Measurements from ENCODE around the gene HERC4. TPM values are rescaled to one million over a fixed set of nuclear protein-coding genes. Genes with fewer than 3 reads are reported as not detected.
"Not testable (repeated sequence)": the region's sequence is repeated elsewhere in the genome, so short reads cannot be mapped to it uniquely, and the experiment has no call there.

The HERC4 gene
- total RNA-seq, 1 experiment from 2014 or later: 36.5 TPM

DNA sequence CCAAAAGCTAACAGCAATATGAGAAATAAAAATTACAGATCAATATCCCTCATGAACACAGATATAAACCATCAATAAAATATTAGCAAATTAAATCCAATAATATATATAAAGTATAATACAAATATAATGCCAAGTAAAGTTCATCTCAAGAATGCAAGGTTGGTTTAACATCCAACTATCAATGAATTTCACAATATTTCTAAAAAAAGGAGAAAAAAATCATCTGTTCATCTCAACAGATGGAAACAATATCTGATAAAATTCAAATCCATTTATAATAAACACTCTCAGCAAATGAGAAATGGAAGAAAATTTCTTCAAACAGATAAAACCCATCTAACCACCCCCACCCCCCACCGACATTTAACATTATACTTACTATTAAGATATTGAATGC, 103.8 kb downstream of the HERC4 start:
- no peaks in the 10 kb centered on the region for H3K4me1 ChIP-seq (ENCODE audit: control insufficient read depth in 1 of 2, insufficient read depth in 2 of 2, low read length in 2 of 2)
- H3K79me2 ChIP-seq (ENCODE audit: insufficient read depth, low read length): no peaks in the 10 kb centered on the region; the same call in none of the 2 replicates
- no peak overlapping the region for H2AFZ ChIP-seq (ENCODE audit: low read depth, low read length, poor library complexity, severe bottlenecking)
- no peaks in the 10 kb centered on the region for H3K27me3 ChIP-seq (ENCODE audit: insufficient read depth, low read length)
- H3K36me3 ChIP-seq (ENCODE audit: control insufficient read depth in 1 of 2, insufficient read depth in 2 of 2, low read length in 2 of 2): peaks cover 0 to 11% of the 10 kb centered on the region in 2 experiments; a peak in 2 of 4 replicates
- TF ChIP-seq SIN3A (IDR thresholded peaks at IDR 0.05; ENCODE audit: low read depth) (no peak), ZNF274 (IDR thresholded peaks at IDR 0.05; ENCODE audit: low read depth, low read length) (no peak), EZH2phosphoT487 (IDR thresholded peaks at IDR 0.05; ENCODE audit: borderline replicate concordance) (no peak), ZFX (IDR thresholded peaks at IDR 0.05) (no peak), SP1 (IDR thresholded peaks at IDR 0.05; ENCODE audit: low read depth) (no peak), EZH2 (IDR thresholded peaks at IDR 0.05) (no peak)
- TF ChIP-seq, protein P1, sequence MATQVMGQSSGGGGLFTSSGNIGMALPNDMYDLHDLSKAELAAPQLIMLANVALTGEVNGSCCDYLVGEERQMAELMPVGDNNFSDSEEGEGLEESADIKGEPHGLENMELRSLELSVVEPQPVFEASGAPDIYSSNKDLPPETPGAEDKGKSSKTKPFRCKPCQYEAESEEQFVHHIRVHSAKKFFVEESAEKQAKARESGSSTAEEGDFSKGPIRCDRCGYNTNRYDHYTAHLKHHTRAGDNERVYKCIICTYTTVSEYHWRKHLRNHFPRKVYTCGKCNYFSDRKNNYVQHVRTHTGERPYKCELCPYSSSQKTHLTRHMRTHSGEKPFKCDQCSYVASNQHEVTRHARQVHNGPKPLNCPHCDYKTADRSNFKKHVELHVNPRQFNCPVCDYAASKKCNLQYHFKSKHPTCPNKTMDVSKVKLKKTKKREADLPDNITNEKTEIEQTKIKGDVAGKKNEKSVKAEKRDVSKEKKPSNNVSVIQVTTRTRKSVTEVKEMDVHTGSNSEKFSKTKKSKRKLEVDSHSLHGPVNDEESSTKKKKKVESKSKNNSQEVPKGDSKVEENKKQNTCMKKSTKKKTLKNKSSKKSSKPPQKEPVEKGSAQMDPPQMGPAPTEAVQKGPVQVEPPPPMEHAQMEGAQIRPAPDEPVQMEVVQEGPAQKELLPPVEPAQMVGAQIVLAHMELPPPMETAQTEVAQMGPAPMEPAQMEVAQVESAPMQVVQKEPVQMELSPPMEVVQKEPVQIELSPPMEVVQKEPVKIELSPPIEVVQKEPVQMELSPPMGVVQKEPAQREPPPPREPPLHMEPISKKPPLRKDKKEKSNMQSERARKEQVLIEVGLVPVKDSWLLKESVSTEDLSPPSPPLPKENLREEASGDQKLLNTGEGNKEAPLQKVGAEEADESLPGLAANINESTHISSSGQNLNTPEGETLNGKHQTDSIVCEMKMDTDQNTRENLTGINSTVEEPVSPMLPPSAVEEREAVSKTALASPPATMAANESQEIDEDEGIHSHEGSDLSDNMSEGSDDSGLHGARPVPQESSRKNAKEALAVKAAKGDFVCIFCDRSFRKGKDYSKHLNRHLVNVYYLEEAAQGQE (IDR thresholded peaks at IDR 0.05; ENCODE audit: low read depth): no peak
- H4K20me1 ChIP-seq (ENCODE audit: insufficient read depth): no peaks in the 10 kb centered on the region
- RAD21 ChIA-PET (ENCODE audit: low non-redundant PET in 1 of 2, low total read pairs in 2 of 2, uncharacterized antibody in 2 of 2, unreplicated experiment in 2 of 2): no interaction called here
- ATAC-seq (no peak), DNase-seq (ENCODE audit: low read depth, low spot score) (no peak)
- CTCF ChIA-PET: no interaction called here
- POLR2A ChIA-PET: no interaction called here
- no peak overlapping the region for H3K27ac ChIP-seq (ENCODE audit: low read depth, low read length)
- peaks cover 3 to 4% of the 10 kb centered on the region in 2 experiments; a peak in 2 of 4 replicates for H3K9me3 ChIP-seq (ENCODE audit: control insufficient read depth in 1 of 2, insufficient read depth in 1 of 2, low read depth in 1 of 2, low read length in 2 of 2)
- no peak overlapping the region for H3K4me3 ChIP-seq (replicated peaks in 1 of 2; ENCODE audit: low read depth in 1 of 2, low read length in 2 of 2)
- H3K9me2 ChIP-seq (ENCODE audit: insufficient read depth): no peaks in the 10 kb centered on the region
- no TSS peak for BruUV-seq (replicated peaks)
- no peak overlapping the region for H3K4me2 ChIP-seq (ENCODE audit: low read length)
- intact Hi-C loops (cut with micrococcal nuclease): no loop called here
- H3K9ac ChIP-seq (ENCODE audit: low read length): no peak overlapping the region

DNA sequence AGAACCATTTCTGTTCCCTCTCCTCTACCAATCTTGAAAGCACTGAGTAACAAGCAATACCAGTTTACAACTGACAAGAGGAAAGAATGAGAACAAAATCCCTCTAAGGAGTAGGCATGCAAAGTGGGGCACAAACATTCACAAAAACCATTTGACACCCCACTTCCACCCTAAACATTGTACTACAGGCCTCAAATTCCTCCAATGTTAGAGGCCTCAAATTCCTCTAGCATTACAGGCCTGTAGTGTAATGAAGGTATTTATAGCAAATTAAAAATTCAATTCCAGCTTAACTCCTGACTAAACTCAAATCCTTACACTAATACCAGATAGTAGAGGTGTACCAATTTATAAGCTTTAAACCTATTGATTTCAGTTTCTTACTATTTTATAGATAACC, 105.2 kb downstream of the HERC4 start:
- no peak overlapping the region for H2AFZ ChIP-seq (ENCODE audit: low read depth, low read length, poor library complexity, severe bottlenecking)
- H4K20me1 ChIP-seq (ENCODE audit: insufficient read depth): no peaks in the 10 kb centered on the region
- H3K9ac ChIP-seq (ENCODE audit: low read length): no peak overlapping the region
- ChIA-PET CTCF (no interaction called here), RAD21 (ENCODE audit: low non-redundant PET in 1 of 2, low total read pairs in 2 of 2, uncharacterized antibody in 2 of 2, unreplicated experiment in 2 of 2) (no interaction called here), POLR2A (no interaction called here)
- intact Hi-C loops (cut with micrococcal nuclease): no loop called here
- H3K4me2 ChIP-seq (ENCODE audit: low read length): no peak overlapping the region
- BruUV-seq (replicated peaks): no TSS peak
- no peak for DNase-seq (ENCODE audit: low read depth, low spot score)
- H3K79me2 ChIP-seq (ENCODE audit: insufficient read depth, low read length): no peaks in the 10 kb centered on the region; the same call in none of the 2 replicates
- no peak for ATAC-seq
- no peaks in the 10 kb centered on the region for H3K9me2 ChIP-seq (ENCODE audit: insufficient read depth)
- no peaks in the 10 kb centered on the region for H3K27me3 ChIP-seq (ENCODE audit: insufficient read depth, low read length)
- H3K27ac ChIP-seq (ENCODE audit: low read depth, low read length): no peak overlapping the region
- no peak overlapping the region for H3K4me3 ChIP-seq (replicated peaks in 1 of 2; ENCODE audit: low read depth in 1 of 2, low read length in 2 of 2)
- peaks cover 3 to 4% of the 10 kb centered on the region in 2 experiments; a peak in 2 of 4 replicates for H3K9me3 ChIP-seq (ENCODE audit: control insufficient read depth in 1 of 2, insufficient read depth in 1 of 2, low read depth in 1 of 2, low read length in 2 of 2)
- TF ChIP-seq POLR2AphosphoS5 (IDR thresholded peaks at IDR 0.05; ENCODE audit: low read depth, low read length) (no peak), JUND (IDR thresholded peaks at IDR 0.05) (no peak), ZFX (IDR thresholded peaks at IDR 0.05) (no peak), SIN3A (IDR thresholded peaks at IDR 0.05; ENCODE audit: low read depth) (no peak), POLR2A (IDR thresholded peaks at IDR 0.05; ENCODE audit: borderline replicate concordance, extremely low read depth, insufficient read depth, insufficient read length) (no peak), CBX3 (IDR thresholded peaks at IDR 0.05; ENCODE audit: low read depth) (no peak), ELF1 (IDR thresholded peaks at IDR 0.05; ENCODE audit: borderline replicate concordance, low read depth) (no peak)
- TF ChIP-seq, protein P2, sequence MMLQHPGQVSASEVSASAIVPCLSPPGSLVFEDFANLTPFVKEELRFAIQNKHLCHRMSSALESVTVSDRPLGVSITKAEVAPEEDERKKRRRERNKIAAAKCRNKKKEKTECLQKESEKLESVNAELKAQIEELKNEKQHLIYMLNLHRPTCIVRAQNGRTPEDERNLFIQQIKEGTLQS (IDR thresholded peaks at IDR 0.05): no peak
- H3K4me1 ChIP-seq (ENCODE audit: control insufficient read depth in 1 of 2, insufficient read depth in 2 of 2, low read length in 2 of 2): no peaks in the 10 kb centered on the region
- H3K36me3 ChIP-seq (ENCODE audit: control insufficient read depth in 1 of 2, insufficient read depth in 2 of 2, low read length in 2 of 2): peaks cover 4 to 11% of the 10 kb centered on the region in 2 experiments; a peak in 2 of 4 replicates

DNA sequence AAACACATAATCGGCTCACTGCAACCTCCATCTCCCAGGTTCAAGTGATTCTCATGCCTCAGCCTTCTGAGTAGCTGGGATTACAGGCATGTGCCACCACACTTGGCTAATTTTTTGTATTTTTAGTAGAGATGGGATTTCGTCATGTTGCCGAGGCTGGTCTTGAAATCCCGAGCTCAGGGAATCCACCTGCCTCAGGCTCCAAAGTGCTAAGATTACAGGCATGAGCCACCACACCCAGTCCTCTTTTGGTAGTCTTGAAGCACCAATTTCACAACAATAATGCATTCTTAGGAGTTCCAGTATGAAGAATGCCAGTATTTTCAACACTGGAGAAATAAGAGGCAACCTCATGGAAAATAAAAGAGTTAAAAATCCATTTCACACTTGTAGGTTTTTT, 109.0 kb downstream of the HERC4 start:
- H3K27ac ChIP-seq (ENCODE audit: low read depth, low read length); CTCF ChIA-PET; DNase-seq (ENCODE audit: low read depth, low spot score); H3K4me3 ChIP-seq (replicated peaks in 1 of 2; ENCODE audit: low read depth in 1 of 2, low read length in 2 of 2); H3K4me2 ChIP-seq (ENCODE audit: low read length); ATAC-seq; RAD21 ChIA-PET (ENCODE audit: low non-redundant PET in 1 of 2, low total read pairs in 2 of 2, uncharacterized antibody in 2 of 2, unreplicated experiment in 2 of 2); H3K9ac ChIP-seq (ENCODE audit: low read length); H3K36me3 ChIP-seq (ENCODE audit: control insufficient read depth in 1 of 2, insufficient read depth in 2 of 2, low read length in 2 of 2); H4K20me1 ChIP-seq (ENCODE audit: insufficient read depth); H3K27me3 ChIP-seq (ENCODE audit: insufficient read depth, low read length); H3K4me1 ChIP-seq (ENCODE audit: control insufficient read depth in 1 of 2, insufficient read depth in 2 of 2, low read length in 2 of 2); intact Hi-C loops (cut with micrococcal nuclease); H3K9me2 ChIP-seq (ENCODE audit: insufficient read depth); POLR2A ChIA-PET; H3K79me2 ChIP-seq (ENCODE audit: insufficient read depth, low read length); H3K9me3 ChIP-seq (ENCODE audit: control insufficient read depth in 1 of 2, insufficient read depth in 1 of 2, low read depth in 1 of 2, low read length in 2 of 2); BruUV-seq (replicated peaks); H2AFZ ChIP-seq (ENCODE audit: low read depth, low read length, poor library complexity, severe bottlenecking): not testable (repeated sequence)
